T-helper 1 cell treated with Interleukin-12 subunit alpha and Interleukin-12 subunit beta and Interleukin-4 antibody, amounts not matched to agents 30 ng/mL and 1 ng/mL, for 36 hours (primary cell): ENCODE data around the gene PRR5. TPM values are rescaled to one million over a fixed set of nuclear protein-coding genes. Genes with fewer than 3 reads are reported as not detected.

Experiments used
- intact Hi-C: fragments of 100-400 bp; cut with micrococcal nuclease; formaldehyde crosslinking; loops from one replicate; pipeline ENCODE4 v1.15.1; 2024
- total RNA-seq: library from RNA; stranded (reverse); gene quantifications from 2 replicates; pipeline ENCODE4 v1.2.3, GENCODE V29; 2022

The PRR5 gene
- total RNA-seq, 1 donor from 2014 or later, result 14.6 TPM

DNA sequence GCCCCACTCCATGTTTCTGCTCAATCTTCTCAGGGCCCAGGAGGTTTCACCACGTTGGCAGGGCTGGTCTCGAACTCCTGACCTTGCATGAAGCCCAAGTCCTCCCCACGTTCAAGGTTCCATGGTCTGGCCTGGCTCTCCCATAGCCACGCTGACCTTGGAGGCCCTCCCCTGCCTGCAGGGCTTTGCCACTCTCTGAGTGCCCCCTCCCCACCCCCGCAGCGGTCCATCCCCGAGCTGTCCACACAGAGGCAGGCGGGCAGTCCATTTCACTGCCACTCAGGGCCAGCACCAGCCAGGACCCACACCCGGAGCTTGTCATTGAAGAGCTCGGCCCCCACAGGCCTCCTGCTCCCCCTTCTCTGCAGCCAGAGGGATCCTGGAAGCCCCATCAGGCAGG lies 81.1 kb downstream of the PRR5 start:
- intact Hi-C loops, result no loop called here

DNA sequence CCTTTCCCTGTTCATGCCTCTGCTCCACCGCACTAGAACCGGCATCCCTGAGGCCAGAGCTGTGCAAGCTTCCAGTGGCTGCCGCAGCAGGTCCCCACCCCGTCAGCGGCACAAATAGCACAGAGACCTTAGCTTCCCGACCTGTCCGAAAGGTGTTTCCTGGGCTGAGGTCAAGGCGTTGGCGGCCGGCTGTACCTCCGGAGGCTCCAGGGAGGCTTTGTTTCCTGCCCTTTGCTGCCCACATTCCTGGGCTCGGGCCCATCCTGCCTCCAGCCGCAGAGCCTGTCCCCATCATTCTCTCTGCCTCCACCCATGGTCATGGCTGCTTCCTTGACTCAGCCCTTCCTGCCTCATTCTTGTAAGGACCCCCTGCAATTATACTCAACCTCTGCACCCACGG lies 81.6 kb downstream of the PRR5 start:
- intact Hi-C loops, result no loop called here

DNA sequence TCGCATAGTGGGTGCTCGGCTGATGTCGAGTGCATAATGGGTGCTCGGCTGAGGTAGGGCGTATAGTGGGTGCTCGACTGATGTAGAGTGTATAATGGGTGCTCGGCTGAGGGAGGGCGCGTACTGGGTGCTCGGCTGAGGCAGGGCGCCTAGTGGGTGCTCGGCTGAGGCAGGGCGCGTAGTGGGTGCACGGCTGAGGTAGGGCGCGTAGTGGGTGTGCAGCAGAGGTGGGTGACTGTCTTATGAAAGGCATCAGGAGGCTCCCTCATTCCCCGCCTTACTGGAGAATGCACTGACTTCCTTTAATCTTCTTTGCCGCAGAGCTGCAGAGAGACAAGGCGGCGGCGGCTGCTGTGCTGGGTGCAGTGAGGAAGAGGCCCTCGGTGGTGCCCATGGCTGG lies 84.1 kb downstream of the PRR5 start:
- intact Hi-C loops, result no loop called here

DNA sequence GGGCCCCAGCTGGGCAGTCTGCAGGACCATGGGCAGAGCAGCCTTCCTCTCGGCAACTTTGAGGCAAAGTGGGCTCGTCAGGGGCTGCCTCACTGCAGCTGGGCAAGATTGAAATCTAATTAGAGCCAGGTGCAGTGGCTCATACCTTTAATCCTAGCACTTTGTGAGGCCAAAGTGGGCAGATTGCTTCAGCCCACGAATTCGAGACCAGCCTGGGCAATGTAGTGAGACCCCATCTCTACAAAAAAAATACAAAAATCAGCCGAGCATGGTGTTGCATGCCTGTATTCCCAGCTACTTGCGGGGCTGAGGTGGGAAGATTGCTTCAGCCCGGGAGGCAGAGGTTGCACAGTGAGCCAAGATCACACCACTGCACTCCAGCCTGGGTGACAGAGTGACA lies 84.6 kb downstream of the PRR5 start:
- intact Hi-C loops, result no loop called here

Other genes starting within 250 kb of the PRR5 start
- 6.9 and 7.0 TPM in 2 replicates for gene RTL6, start 204.0 kb upstream of the PRR5 start, total RNA-seq
- 0.10 and 0.44 TPM in 2 replicates for gene ARHGAP8, start 50.4 kb downstream of the PRR5 start, total RNA-seq